Measurements from ENCODE around the gene AUTS2. TPM values are rescaled to one million over a fixed set of nuclear protein-coding genes. Genes with fewer than 3 reads are reported as not detected.

Gene AUTS2
- total and polyA plus RNA-seq, 10 of the 15 experiments (the other 5 are each of a cell fraction or from before 2014, with no cell fraction given) = 6.4 to 55.6 (median 21.6) TPM

DNA sequence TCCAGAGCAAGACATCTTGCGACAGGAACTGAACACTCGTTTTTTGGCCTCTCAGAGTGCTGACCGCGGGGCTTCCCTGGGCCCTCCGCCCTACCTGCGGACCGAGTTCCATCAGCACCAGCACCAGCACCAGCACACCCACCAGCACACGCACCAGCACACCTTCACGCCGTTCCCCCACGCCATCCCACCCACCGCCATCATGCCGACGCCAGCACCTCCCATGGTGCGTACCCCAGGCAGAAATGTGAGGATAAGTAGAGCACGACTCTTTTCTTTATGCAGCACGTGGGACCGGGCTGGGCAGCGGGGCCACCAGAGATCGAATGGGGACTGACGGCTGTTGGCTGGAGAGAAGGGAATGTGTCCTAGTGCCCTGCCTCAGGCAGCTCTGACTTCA is 1167.8 kb downstream of the AUTS2 start:
- RAD21 ChIA-PET (ENCODE audit: unreplicated experiment) = interaction anchor here (1.0 to 7.1 kb wide), 2 partner anchors 10 to 39 kb away, joined by 3 to 53 read pairs; no protein-coding TSS in a partner anchor
- H4K20me1 ChIP-seq (ENCODE audit: control insufficient read depth, insufficient read depth) = no peaks in the 10 kb centered on the region
- POLR2A ChIA-PET = interaction anchor here (2.8 kb wide), 1 partner anchor 44 kb away, joined by 12 read pairs; no protein-coding TSS in a partner anchor
- H3K9ac ChIP-seq (ENCODE audit: control insufficient read depth, insufficient read depth, low read length) = no peak overlapping the region
- H3K4me1 ChIP-seq (ENCODE audit: control insufficient read depth, insufficient read depth, low read length) = peaks cover 32% of the 10 kb centered on the region
- intact Hi-C loops (cut with micrococcal nuclease; ENCODE audit: unreplicated experiment) = loop anchor here (10.0 kb wide), 1 partner anchor 961 kb away; no protein-coding TSS in a partner anchor
- no peak overlapping the region for H3K4me2 ChIP-seq (ENCODE audit: control insufficient read depth, insufficient read depth)
- BruUV-seq (replicated peaks) = no TSS peak
- in situ Hi-C loops (cut with MboI) = no loop called here
- DNase-seq (ENCODE audit: low read depth, low spot score) (no peak), FAIRE-seq (no peak), ATAC-seq (no peak)
- no peak overlapping the region for H2AFZ ChIP-seq (ENCODE audit: control insufficient read depth, low read depth, low read length)
- peaks cover 8 to 20% of the 10 kb centered on the region in 2 experiments; a peak in 3 of 4 replicates for H3K36me3 ChIP-seq (ENCODE audit: control insufficient read depth in 2 of 2, insufficient read depth in 2 of 2, low read length in 1 of 2)
- WGBS (ENCODE audit: insufficient coverage, insufficient replicate concordance, low lambda C conversion rate, missing lambda C conversion rate) = 97% methylated on average over 21 of the region's 21 CpGs
- TF ChIP-seq, protein P1, sequence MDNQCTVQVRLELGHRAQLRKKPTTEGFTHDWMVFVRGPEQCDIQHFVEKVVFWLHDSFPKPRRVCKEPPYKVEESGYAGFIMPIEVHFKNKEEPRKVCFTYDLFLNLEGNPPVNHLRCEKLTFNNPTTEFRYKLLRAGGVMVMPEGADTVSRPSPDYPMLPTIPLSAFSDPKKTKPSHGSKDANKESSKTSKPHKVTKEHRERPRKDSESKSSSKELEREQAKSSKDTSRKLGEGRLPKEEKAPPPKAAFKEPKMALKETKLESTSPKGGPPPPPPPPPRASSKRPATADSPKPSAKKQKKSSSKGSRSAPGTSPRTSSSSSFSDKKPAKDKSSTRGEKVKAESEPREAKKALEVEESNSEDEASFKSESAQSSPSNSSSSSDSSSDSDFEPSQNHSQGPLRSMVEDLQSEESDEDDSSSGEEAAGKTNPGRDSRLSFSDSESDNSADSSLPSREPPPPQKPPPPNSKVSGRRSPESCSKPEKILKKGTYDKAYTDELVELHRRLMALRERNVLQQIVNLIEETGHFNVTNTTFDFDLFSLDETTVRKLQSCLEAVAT (IDR thresholded peaks at IDR 0.05) = peak; percentile 83
- TF ChIP-seq ZNF384 (IDR thresholded peaks at IDR 0.05; ENCODE audit: borderline replicate concordance, low read depth, low read length) = no peak
- peak; percentile 36; the same call in 1 of the 2 replicates for TF ChIP-seq HDGF (IDR thresholded peaks at IDR 0.05)
- TF ChIP-seq CTCF (IDR thresholded peaks at IDR 0.05 in 2 of 3, conservative IDR thresholded peaks at IDR 0.05 in 1 of 3; ENCODE audit: control insufficient read depth in 2 of 3, extremely low read depth in 1 of 3, insufficient read depth in 1 of 3, low read depth in 3 of 3, low read length in 3 of 3) = no peak
- no peaks in the 10 kb centered on the region for H3K27me3 ChIP-seq (replicated peaks in 1 of 2; ENCODE audit: control insufficient read depth in 2 of 2, insufficient read depth in 2 of 2, low read length in 1 of 2)
- CTCF ChIA-PET = no interaction called here
- no peaks in the 10 kb centered on the region for H3K9me3 ChIP-seq (replicated peaks; ENCODE audit: control insufficient read depth, insufficient read depth, low read length)
- H3K4me3 ChIP-seq = no peak overlapping the region
- peaks cover 42% of the 10 kb centered on the region for H3K79me2 ChIP-seq (ENCODE audit: control insufficient read depth, insufficient read depth, low read length)
- H3K27ac ChIP-seq (ENCODE audit: control insufficient read depth, insufficient read depth) = no peak overlapping the region
- SMC1A ChIA-PET (ENCODE audit: uncharacterized antibody, unreplicated experiment) = interaction anchor here (5.2 to 10.1 kb wide), 2 partner anchors 10 to 44 kb away, joined by 51 to 114 read pairs; no protein-coding TSS in a partner anchor

Measured in GM12878 (cell line).